Measurements from ENCODE around the gene GLI2. TPM values are rescaled to one million over a fixed set of nuclear protein-coding genes. Genes with fewer than 3 reads are reported as not detected.

Gene GLI2
- total and polyA plus RNA-seq, 9 of the 15 experiments (the other 6 are each of a cell fraction or from before 2014, with no cell fraction given): 0.24 TPM; not detected in 8

GRCh38 chr2:120740375-120740764 lies 4.7 kb downstream of the GLI2 start:
- no TSS peak for BruUV-seq (replicated peaks)
- no peak overlapping the region for H2AFZ ChIP-seq (ENCODE audit: low read depth, low read length)
- in situ Hi-C loops (cut with MboI): no loop called here
- H3K4me3 ChIP-seq: no peak overlapping the region
- no peak overlapping the region for H3K4me2 ChIP-seq (ENCODE audit: insufficient read depth, low read length)
- DNase-seq (ENCODE audit: extremely low read depth in 1 of 4, low spot score in 3 of 4) (no peak), ATAC-seq (no peak), FAIRE-seq (no peak)
- 11% methylated on average over 8 of the region's 8 CpGs for WGBS (ENCODE audit: insufficient coverage, low coverage, missing lambda C conversion rate)
- no peaks in the 10 kb centered on the region for H3K36me3 ChIP-seq (ENCODE audit: control insufficient read depth, insufficient read depth, low read length)
- ChIA-PET CTCF (ENCODE audit: low intra/inter-chr PET ratio) (no interaction called here), POLR2A (no interaction called here)
- no peak overlapping the region for H3K27ac ChIP-seq (ENCODE audit: extremely low read depth, low read depth, low read length)
- no peaks in the 10 kb centered on the region for H3K9me3 ChIP-seq (replicated peaks; ENCODE audit: control insufficient read depth, insufficient read depth, low read depth, low read length)
- no peak overlapping the region for H3K9ac ChIP-seq (ENCODE audit: insufficient read depth in 1 of 2, low read depth in 2 of 2, low read length in 2 of 2)
- H4K20me1 ChIP-seq (replicated peaks; ENCODE audit: control insufficient read depth, insufficient read depth, low read length): no peaks in the 10 kb centered on the region; the same call in 1 of the 2 replicates
- H3K9me1 ChIP-seq (ENCODE audit: control insufficient read depth, insufficient read depth, low read length): no peaks in the 10 kb centered on the region
- intact Hi-C loops (cut with micrococcal nuclease): no loop called here
- peaks cover 54 to 72% of the 10 kb centered on the region in 2 experiments; a peak in 4 of 5 replicates for H3K27me3 ChIP-seq (ENCODE audit: control insufficient read depth in 2 of 2, insufficient read depth in 2 of 2, low read length in 2 of 2)
- peaks cover 0 to 16% of the 10 kb centered on the region in 2 experiments; a peak in 1 of 5 replicates for H3K4me1 ChIP-seq (replicated peaks in 1 of 2; ENCODE audit: control insufficient read depth in 2 of 2, insufficient read depth in 2 of 2, low read length in 2 of 2)
- no peaks in the 10 kb centered on the region for H3K79me2 ChIP-seq (ENCODE audit: control insufficient read depth, insufficient read depth, low read length)
- TF ChIP-seq DMBX1 (CRISPR knock-in tag; IDR thresholded peaks at IDR 0.05; ENCODE audit: borderline replicate concordance) (no peak), ARID4B (CRISPR knock-in tag; IDR thresholded peaks at IDR 0.05) (no peak), MITF (IDR thresholded peaks at IDR 0.05) (no peak), ZZZ3 (IDR thresholded peaks at IDR 0.05) (no peak), XRCC5 (IDR thresholded peaks at IDR 0.05; ENCODE audit: low read depth, low read length) (no peak), SMAD3 (CRISPR knock-in tag; conservative IDR thresholded peaks at IDR 0.05) (no peak), ZNF696 (CRISPR knock-in tag; conservative IDR thresholded peaks at IDR 0.05) (no peak), ZBTB5 (IDR thresholded peaks at IDR 0.05) (no peak), KLF13 (tag; IDR thresholded peaks at IDR 0.05; ENCODE audit: borderline replicate concordance, low read depth) (no peak), CHD2 (IDR thresholded peaks at IDR 0.05; ENCODE audit: low read depth, low read length) (no peak), DACH1 (IDR thresholded peaks at IDR 0.05; ENCODE audit: partially characterized antibody) (no peak), ZBTB33 (CRISPR knock-in tag; IDR thresholded peaks at IDR 0.05) (no peak), NCOA2 (IDR thresholded peaks at IDR 0.05; ENCODE audit: partially characterized antibody in 2 of 2) (no peak), KAT7 (CRISPR knock-in tag; IDR thresholded peaks at IDR 0.05; ENCODE audit: borderline replicate concordance) (no peak)

Measured in K562 (cell line).